ENCODE results near the gene TPM1. TPM values are rescaled to one million over a fixed set of nuclear protein-coding genes. Genes with fewer than 3 reads are reported as not detected.

The TPM1 gene
- total and polyA plus RNA-seq, 2 of the 4 experiments (the other 2 are of a cell fraction) = 661 to 1,623 TPM

- ATAC-seq (ENCODE audit: low read depth) (no peak), DNase-seq (no peak)
- H4K91ac ChIP-seq (ENCODE audit: insufficient read depth, low read depth, low read length) = peak overlapping the region; percentile 33; the same call in 1 of the 2 replicates
- POLR2A ChIA-PET (ENCODE audit: unreplicated experiment) = interaction anchor here (0.5 to 0.7 kb wide), 3 partner anchors 24 to 99 kb away, joined by 3 to 4 read pairs (median 4); no protein-coding TSS in a partner anchor
- peak overlapping the region; percentile 27; the same call in 1 of the 3 replicates for H2BK15ac ChIP-seq (ENCODE audit: low read depth, low read length)
- peak overlapping the region; percentile 71 for H3K23ac ChIP-seq (ENCODE audit: low read depth, low read length)
- H3K27me3 ChIP-seq (ENCODE audit: control insufficient read depth, insufficient read depth, low read length) = no peaks in the 10 kb centered on the region
- H3K27ac ChIP-seq (ENCODE audit: insufficient read depth, low read length) = peak overlapping the region; percentile 66
- peak overlapping the region; percentile 0; the same call in 1 of the 2 replicates for H3K4me2 ChIP-seq (ENCODE audit: low read depth, low read length)
- peaks cover 11% of the 10 kb centered on the region for H3K9me1 ChIP-seq (ENCODE audit: insufficient read depth, low read length)
- peaks cover 25% of the 10 kb centered on the region for H3K4me1 ChIP-seq (ENCODE audit: control insufficient read depth, insufficient read depth, low read length)
- CTCF ChIA-PET = interaction anchor here (0.6 to 1.5 kb wide), 2 partner anchors 38 to 228 kb away, joined by 3 to 4 read pairs; no protein-coding TSS in a partner anchor
- peak overlapping the region; percentile 35; the same call in 1 of the 2 replicates for H2BK120ac ChIP-seq (ENCODE audit: low read depth, low read length)
- H3K9me3 ChIP-seq (ENCODE audit: control insufficient read depth, insufficient read depth, low read length) = no peaks in the 10 kb centered on the region
- H2BK20ac ChIP-seq (ENCODE audit: low read depth, low read length) = peak overlapping the region; percentile 40; the same call in 1 of the 2 replicates
- dilution Hi-C loops (cut with HindIII; ENCODE audit: low sequenced_read_pairs, unreplicated experiment) = no loop called here
- H2AK9ac ChIP-seq (replicated peaks; ENCODE audit: low read depth, low read length, poor library complexity) = peak overlapping the region; percentile 46
- H2AFZ ChIP-seq (replicated peaks; ENCODE audit: low read length, poor library complexity) = no peak overlapping the region
- H3K18ac ChIP-seq (ENCODE audit: low read depth, low read length) = peak overlapping the region; percentile 53
- in situ Hi-C loops (cut with MboI; ENCODE audit: low sequenced_read_pairs) = no loop called here
- BruUV-seq (replicated peaks) = no TSS peak
- 60% methylated on average over 1 of the region's 4 CpGs; no CpG with 5 or more reads in 1 of the 2 experiments for WGBS, 2 experiments (ENCODE audit: extremely low coverage in 2 of 2, insufficient read length in 1 of 2)
- peak overlapping the region; percentile 81 for H3K14ac ChIP-seq (replicated peaks; ENCODE audit: low read depth, low read length)
- intact Hi-C loops (cut with micrococcal nuclease) = no loop called here
- peak overlapping the region; percentile 57 for H2AK5ac ChIP-seq (ENCODE audit: low read depth, low read length)
- H4K8ac ChIP-seq (ENCODE audit: low read depth in 2 of 2, low read length in 2 of 2) = peak overlapping the region; percentile 17 to 51; a peak in 3 of 4 replicates
- H4K5ac ChIP-seq (ENCODE audit: low read depth, low read length) = peak overlapping the region; percentile 23; the same call in 1 of the 2 replicates
- TF ChIP-seq NFE2L2 (IDR thresholded peaks at IDR 0.05; ENCODE audit: low read depth, low read length) (no peak), SMC3 (IDR thresholded peaks at IDR 0.05; ENCODE audit: low read depth, low read length) (0 out of 2 replicates have a peak, but pooled peaks have one; percentile 7), POLR2A (IDR thresholded peaks at IDR 0.05; ENCODE audit: low read depth, low read length) (peak; percentile 64), RFX5 (IDR thresholded peaks at IDR 0.05; ENCODE audit: low read depth, low read length) (no peak)
- TF ChIP-seq, protein P1, sequence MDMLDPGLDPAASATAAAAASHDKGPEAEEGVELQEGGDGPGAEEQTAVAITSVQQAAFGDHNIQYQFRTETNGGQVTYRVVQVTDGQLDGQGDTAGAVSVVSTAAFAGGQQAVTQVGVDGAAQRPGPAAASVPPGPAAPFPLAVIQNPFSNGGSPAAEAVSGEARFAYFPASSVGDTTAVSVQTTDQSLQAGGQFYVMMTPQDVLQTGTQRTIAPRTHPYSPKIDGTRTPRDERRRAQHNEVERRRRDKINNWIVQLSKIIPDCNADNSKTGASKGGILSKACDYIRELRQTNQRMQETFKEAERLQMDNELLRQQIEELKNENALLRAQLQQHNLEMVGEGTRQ (IDR thresholded peaks at IDR 0.05; ENCODE audit: low read depth, low read length) = no peak
- peaks cover 96% of the 10 kb centered on the region for H4K20me1 ChIP-seq (ENCODE audit: insufficient read depth, low read length)
- H3K79me1 ChIP-seq (ENCODE audit: low read depth in 1 of 2, low read length in 2 of 2) = peaks cover 3 to 84% of the 10 kb centered on the region in 2 experiments
- peak overlapping the region; percentile 56 for H3K4ac ChIP-seq (ENCODE audit: low read depth, low read length)
- peaks cover 36% of the 10 kb centered on the region for H3K36me3 ChIP-seq (ENCODE audit: control insufficient read depth, insufficient read depth, low read length)
- no peak overlapping the region; the same call in 1 of the 2 replicates for H3K56ac ChIP-seq (ENCODE audit: extremely low read depth, insufficient read depth, low read length)
- H2BK5ac ChIP-seq (ENCODE audit: low read depth, low read length, poor library complexity, severe bottlenecking) = peak overlapping the region; percentile 76
- H3K4me3 ChIP-seq (ENCODE audit: insufficient read depth, low read depth, low read length) = no peak overlapping the region
- H3K9ac ChIP-seq (ENCODE audit: low read depth, low read length) = peak overlapping the region; percentile 12; the same call in 1 of the 2 replicates
Observed at GRCh38 chr15:63054281-63054683, 11.7 kb downstream of the TPM1 start.
